ENCODE data around the gene CHSY1.

Gene CHSY1

DNA sequence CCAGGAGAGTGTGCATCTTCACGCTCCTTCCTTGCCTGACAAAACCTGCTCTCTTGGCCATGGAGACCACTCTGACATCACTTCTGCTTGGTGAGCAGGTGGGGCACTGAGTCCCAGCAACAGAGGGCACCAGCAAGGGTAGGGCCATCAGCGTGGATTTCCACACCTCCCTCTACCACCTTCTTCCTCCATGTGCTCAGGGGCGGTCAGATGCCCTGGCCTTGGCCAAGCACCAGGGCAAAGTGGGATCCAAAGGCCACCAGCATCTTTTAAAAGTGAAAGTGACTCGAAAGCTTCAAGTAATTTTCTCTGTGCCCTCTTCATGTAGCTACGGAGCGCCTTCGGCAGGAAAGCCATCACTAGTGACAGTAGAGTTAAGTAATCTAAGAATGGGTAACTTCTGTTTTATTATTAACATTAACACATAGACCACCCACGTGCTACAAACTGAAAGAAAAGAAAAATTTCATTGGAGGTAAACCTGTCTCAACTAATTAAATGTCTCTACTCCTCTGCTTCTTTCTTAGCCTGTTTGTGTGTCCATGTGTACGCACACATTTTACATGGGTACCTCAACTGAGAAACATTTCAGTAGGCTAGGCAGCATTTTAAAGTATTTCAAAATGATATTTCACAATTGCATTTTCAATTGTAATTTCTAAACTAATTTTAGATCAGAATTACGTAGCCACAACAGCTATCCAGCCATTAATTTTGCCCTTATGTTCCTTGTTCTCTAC is 57.9 kb downstream of the CHSY1 start:
- no peak for DNase-seq (ENCODE audit: extremely low read depth, insufficient read length)
- Histone ChIP-seq H3K36me3 (ENCODE audit: control insufficient read depth, insufficient read depth, low read length) (no peaks in the 10 kb centered on the region), H3K27me3 (replicated peaks; ENCODE audit: control insufficient read depth, insufficient read depth, low read length) (no peaks in the 10 kb centered on the region), H3K4me3 (replicated peaks; ENCODE audit: low read depth, low read length) (no peak overlapping the region)
- TF ChIP-seq, protein P1, sequence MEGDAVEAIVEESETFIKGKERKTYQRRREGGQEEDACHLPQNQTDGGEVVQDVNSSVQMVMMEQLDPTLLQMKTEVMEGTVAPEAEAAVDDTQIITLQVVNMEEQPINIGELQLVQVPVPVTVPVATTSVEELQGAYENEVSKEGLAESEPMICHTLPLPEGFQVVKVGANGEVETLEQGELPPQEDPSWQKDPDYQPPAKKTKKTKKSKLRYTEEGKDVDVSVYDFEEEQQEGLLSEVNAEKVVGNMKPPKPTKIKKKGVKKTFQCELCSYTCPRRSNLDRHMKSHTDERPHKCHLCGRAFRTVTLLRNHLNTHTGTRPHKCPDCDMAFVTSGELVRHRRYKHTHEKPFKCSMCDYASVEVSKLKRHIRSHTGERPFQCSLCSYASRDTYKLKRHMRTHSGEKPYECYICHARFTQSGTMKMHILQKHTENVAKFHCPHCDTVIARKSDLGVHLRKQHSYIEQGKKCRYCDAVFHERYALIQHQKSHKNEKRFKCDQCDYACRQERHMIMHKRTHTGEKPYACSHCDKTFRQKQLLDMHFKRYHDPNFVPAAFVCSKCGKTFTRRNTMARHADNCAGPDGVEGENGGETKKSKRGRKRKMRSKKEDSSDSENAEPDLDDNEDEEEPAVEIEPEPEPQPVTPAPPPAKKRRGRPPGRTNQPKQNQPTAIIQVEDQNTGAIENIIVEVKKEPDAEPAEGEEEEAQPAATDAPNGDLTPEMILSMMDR (IDR thresholded peaks at IDR 0.05; ENCODE audit: insufficient read depth, low read length, poor library complexity, severe bottlenecking), result no peak

DNA sequence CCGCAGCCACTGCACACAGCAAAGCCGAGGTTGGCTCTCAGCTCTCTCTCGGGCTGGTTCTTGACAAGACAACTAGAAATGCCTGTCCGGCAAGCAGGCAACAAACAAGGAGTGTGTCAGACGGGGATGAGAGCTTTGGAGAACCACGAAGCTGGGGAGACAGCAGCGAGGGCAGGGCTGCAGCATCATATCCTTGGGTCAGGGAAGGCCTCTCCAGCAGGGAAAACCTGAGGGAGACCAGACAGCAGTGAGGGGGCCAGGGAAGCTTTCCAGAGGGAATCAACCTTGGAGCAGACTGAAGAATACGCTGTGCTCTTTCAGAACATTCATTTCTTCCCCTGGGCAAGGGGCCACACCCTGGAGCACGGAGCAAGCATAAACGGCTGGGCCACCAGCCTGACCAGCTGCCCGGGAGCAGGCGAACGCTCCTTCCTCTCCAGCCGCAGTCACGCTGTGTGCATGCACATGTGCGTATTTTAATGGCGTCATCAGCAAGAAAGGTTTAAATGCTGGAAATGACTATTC is 58.7 kb downstream of the CHSY1 start:
- Histone ChIP-seq H3K4me3 (replicated peaks; ENCODE audit: low read depth, low read length) (no peak overlapping the region), H3K36me3 (ENCODE audit: control insufficient read depth, insufficient read depth, low read length) (no peaks in the 10 kb centered on the region)
- DNase-seq (ENCODE audit: extremely low read depth, insufficient read length), result no peak

DNA sequence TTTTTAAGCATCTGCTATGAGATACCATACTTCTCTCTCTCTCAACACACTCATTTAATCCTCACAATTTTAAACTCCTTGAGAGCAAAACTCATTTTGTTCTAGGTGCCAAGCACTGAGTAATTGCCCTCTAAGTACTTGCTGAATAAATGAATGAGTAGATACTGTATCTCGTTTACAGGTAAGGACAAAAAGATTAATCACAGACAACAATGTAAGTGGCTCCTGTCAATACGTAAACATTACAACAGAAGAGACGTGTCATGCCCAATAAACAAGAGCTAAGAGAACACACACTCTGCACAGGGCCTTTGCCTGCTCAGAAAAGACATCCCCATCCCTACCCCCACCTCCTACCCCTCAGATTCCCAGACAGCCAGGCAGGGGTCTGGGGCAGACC is 59.8 kb downstream of the CHSY1 start:
- no peak for DNase-seq (ENCODE audit: extremely low read depth, insufficient read length)
- Histone ChIP-seq H3K36me3 (ENCODE audit: control insufficient read depth, insufficient read depth, low read length) (no peaks in the 10 kb centered on the region), H3K4me3 (replicated peaks; ENCODE audit: low read depth, low read length) (no peak overlapping the region), H3K27me3 (replicated peaks; ENCODE audit: control insufficient read depth, insufficient read depth, low read length) (no peaks in the 10 kb centered on the region)
- TF ChIP-seq, protein P1 (IDR thresholded peaks at IDR 0.05; ENCODE audit: insufficient read depth, low read length, poor library complexity, severe bottlenecking), result no peak

More for the DNA sequence above, 58.7 kb downstream of the CHSY1 start:
- no peaks in the 10 kb centered on the region for H3K27me3 ChIP-seq (replicated peaks; ENCODE audit: control insufficient read depth, insufficient read depth, low read length)
- TF ChIP-seq, protein P1 (IDR thresholded peaks at IDR 0.05; ENCODE audit: insufficient read depth, low read length, poor library complexity, severe bottlenecking), result no peak

DNA sequence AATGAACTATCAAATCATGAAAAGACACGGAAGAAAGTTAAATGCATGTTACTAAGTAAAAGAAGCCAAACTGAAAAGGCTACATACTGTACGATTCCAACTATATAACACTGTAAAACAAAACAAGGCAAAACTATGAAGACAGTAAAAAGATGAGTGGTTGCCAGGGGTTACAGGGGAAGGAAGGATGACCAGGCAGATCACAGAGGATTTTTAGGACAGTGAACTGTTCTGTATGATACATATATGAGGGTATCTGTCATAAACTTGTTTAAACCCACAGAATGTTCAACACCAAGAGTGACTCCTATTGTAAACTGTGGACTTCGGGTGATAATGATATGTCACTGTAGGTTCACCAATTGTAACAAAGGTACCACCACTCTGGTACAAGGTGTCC is 60.6 kb downstream of the CHSY1 start:
- no peak overlapping the region for H3K4me3 ChIP-seq (replicated peaks; ENCODE audit: low read depth, low read length)
- H3K36me3 ChIP-seq (ENCODE audit: control insufficient read depth, insufficient read depth, low read length), result no peaks in the 10 kb centered on the region
- TF ChIP-seq, protein P1 (IDR thresholded peaks at IDR 0.05; ENCODE audit: insufficient read depth, low read length, poor library complexity, severe bottlenecking), result no peak
- DNase-seq (ENCODE audit: extremely low read depth, insufficient read length), result no peak
- H3K27me3 ChIP-seq (replicated peaks; ENCODE audit: control insufficient read depth, insufficient read depth, low read length), result no peaks in the 10 kb centered on the region

DNA sequence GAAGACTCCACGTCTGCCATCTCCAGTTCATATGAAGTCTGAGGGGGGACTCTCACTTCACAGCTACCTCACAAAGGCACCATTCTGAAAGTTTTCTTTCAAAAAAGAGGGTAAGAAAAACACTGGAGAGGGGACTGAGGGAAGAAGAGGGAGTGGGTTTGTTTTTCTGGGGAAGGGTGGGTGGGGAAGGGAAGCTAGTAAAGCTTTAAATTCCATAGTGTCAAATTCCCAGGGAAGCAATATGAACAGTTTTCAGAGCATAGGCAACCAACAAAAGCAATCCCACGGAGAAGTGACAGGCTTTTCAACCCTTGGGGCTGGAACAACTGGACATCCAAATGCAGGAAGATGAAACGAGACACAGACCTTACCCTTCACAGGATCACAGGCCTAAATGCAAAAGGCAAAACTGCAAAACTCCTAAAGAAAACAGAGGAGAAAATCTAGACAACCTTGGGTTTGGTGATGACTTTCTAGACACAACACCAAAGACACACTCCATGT is 61.7 kb downstream of the CHSY1 start:
- H3K27me3 ChIP-seq (replicated peaks; ENCODE audit: control insufficient read depth, insufficient read depth, low read length), result no peaks in the 10 kb centered on the region
- no peak for DNase-seq (ENCODE audit: extremely low read depth, insufficient read length)
- no peaks in the 10 kb centered on the region for H3K36me3 ChIP-seq (ENCODE audit: control insufficient read depth, insufficient read depth, low read length)
- TF ChIP-seq, protein P1 (IDR thresholded peaks at IDR 0.05; ENCODE audit: insufficient read depth, low read length, poor library complexity, severe bottlenecking), result no peak
- no peak overlapping the region for H3K4me3 ChIP-seq (replicated peaks; ENCODE audit: low read depth, low read length)
